Measurements from ENCODE around the gene SMAD7. TPM values are rescaled to one million over a fixed set of nuclear protein-coding genes. Genes with fewer than 3 reads are reported as not detected.

The SMAD7 gene
- total and polyA plus RNA-seq, 2 experiments from 2014 or later: 11.8 to 29.8 TPM

DNA sequence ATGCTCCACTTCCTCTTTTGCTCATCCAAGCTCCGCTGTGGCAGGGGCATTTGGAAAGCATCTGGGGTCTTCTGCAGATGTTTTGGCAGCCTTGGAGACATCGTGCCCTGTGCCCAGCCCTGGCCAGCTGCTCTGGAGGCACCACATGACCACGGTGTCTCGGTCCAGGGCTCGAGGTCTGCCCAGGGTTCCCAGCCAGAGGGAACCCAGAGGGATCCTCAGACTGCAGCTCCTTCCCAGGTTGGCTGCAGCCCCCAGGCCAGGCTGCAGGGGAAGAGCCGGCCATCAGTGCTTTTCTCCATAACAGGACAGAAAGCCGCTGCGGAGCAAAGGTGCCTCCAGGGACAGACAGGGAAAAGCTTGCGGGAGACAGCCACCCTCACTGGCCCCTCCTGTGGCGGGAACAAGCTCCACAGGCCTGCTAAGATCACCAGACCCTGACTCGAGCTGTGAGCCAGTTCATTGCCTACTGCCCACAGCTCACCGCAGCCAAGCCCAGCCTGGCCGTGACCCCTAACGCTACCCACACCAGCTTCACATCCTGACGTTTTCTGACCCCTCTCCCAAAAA, 74.7 kb downstream of the SMAD7 start (continued):
- TF ChIP-seq, protein P1, sequence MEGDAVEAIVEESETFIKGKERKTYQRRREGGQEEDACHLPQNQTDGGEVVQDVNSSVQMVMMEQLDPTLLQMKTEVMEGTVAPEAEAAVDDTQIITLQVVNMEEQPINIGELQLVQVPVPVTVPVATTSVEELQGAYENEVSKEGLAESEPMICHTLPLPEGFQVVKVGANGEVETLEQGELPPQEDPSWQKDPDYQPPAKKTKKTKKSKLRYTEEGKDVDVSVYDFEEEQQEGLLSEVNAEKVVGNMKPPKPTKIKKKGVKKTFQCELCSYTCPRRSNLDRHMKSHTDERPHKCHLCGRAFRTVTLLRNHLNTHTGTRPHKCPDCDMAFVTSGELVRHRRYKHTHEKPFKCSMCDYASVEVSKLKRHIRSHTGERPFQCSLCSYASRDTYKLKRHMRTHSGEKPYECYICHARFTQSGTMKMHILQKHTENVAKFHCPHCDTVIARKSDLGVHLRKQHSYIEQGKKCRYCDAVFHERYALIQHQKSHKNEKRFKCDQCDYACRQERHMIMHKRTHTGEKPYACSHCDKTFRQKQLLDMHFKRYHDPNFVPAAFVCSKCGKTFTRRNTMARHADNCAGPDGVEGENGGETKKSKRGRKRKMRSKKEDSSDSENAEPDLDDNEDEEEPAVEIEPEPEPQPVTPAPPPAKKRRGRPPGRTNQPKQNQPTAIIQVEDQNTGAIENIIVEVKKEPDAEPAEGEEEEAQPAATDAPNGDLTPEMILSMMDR (conservative IDR thresholded peaks at IDR 0.05; ENCODE audit: low read depth in 2 of 2): no peak
- TF ChIP-seq NANOG (IDR thresholded peaks at IDR 0.05; ENCODE audit: borderline replicate concordance): no peak
- TF ChIP-seq EZH2phosphoT487 (IDR thresholded peaks at IDR 0.05; ENCODE audit: unreplicated experiment): no peak
- no peak for TF ChIP-seq CREB1 (CRISPR knock-in tag; IDR thresholded peaks at IDR 0.05; ENCODE audit: low read depth)
- TF ChIP-seq, protein P2, sequence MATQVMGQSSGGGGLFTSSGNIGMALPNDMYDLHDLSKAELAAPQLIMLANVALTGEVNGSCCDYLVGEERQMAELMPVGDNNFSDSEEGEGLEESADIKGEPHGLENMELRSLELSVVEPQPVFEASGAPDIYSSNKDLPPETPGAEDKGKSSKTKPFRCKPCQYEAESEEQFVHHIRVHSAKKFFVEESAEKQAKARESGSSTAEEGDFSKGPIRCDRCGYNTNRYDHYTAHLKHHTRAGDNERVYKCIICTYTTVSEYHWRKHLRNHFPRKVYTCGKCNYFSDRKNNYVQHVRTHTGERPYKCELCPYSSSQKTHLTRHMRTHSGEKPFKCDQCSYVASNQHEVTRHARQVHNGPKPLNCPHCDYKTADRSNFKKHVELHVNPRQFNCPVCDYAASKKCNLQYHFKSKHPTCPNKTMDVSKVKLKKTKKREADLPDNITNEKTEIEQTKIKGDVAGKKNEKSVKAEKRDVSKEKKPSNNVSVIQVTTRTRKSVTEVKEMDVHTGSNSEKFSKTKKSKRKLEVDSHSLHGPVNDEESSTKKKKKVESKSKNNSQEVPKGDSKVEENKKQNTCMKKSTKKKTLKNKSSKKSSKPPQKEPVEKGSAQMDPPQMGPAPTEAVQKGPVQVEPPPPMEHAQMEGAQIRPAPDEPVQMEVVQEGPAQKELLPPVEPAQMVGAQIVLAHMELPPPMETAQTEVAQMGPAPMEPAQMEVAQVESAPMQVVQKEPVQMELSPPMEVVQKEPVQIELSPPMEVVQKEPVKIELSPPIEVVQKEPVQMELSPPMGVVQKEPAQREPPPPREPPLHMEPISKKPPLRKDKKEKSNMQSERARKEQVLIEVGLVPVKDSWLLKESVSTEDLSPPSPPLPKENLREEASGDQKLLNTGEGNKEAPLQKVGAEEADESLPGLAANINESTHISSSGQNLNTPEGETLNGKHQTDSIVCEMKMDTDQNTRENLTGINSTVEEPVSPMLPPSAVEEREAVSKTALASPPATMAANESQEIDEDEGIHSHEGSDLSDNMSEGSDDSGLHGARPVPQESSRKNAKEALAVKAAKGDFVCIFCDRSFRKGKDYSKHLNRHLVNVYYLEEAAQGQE (IDR thresholded peaks at IDR 0.05; ENCODE audit: unreplicated experiment): no peak

DNA sequence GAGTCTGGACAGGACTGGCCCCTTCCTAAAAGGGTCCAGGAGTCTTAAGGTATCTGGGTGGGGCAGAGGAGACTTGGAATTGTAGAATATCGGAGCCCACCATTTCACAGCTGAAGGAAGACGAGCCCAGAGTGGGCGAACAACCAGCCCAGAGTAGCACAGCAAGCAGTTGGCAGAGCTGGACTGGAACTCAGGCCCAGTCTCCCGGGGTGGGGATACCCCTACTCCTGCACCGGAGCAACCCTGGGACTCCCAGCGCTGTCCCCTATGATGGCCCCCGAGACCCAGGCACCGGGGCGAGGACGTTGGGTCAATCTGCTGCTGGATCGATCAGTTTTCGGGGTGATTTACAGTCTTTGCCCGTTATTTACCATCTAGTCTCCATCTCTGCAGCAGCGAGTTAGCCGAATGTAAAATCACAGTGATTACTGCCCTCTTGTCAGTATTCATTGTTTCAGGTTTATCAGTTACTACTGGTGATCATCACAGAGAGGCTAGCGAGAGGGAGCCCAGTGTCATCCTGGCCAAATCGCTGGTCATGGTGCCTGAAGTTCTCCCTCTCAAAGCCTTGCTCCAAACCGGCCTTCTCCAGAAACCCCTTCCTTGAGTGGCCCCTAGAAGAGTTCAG, 75.3 kb downstream of the SMAD7 start:
- TF ChIP-seq, protein P3, sequence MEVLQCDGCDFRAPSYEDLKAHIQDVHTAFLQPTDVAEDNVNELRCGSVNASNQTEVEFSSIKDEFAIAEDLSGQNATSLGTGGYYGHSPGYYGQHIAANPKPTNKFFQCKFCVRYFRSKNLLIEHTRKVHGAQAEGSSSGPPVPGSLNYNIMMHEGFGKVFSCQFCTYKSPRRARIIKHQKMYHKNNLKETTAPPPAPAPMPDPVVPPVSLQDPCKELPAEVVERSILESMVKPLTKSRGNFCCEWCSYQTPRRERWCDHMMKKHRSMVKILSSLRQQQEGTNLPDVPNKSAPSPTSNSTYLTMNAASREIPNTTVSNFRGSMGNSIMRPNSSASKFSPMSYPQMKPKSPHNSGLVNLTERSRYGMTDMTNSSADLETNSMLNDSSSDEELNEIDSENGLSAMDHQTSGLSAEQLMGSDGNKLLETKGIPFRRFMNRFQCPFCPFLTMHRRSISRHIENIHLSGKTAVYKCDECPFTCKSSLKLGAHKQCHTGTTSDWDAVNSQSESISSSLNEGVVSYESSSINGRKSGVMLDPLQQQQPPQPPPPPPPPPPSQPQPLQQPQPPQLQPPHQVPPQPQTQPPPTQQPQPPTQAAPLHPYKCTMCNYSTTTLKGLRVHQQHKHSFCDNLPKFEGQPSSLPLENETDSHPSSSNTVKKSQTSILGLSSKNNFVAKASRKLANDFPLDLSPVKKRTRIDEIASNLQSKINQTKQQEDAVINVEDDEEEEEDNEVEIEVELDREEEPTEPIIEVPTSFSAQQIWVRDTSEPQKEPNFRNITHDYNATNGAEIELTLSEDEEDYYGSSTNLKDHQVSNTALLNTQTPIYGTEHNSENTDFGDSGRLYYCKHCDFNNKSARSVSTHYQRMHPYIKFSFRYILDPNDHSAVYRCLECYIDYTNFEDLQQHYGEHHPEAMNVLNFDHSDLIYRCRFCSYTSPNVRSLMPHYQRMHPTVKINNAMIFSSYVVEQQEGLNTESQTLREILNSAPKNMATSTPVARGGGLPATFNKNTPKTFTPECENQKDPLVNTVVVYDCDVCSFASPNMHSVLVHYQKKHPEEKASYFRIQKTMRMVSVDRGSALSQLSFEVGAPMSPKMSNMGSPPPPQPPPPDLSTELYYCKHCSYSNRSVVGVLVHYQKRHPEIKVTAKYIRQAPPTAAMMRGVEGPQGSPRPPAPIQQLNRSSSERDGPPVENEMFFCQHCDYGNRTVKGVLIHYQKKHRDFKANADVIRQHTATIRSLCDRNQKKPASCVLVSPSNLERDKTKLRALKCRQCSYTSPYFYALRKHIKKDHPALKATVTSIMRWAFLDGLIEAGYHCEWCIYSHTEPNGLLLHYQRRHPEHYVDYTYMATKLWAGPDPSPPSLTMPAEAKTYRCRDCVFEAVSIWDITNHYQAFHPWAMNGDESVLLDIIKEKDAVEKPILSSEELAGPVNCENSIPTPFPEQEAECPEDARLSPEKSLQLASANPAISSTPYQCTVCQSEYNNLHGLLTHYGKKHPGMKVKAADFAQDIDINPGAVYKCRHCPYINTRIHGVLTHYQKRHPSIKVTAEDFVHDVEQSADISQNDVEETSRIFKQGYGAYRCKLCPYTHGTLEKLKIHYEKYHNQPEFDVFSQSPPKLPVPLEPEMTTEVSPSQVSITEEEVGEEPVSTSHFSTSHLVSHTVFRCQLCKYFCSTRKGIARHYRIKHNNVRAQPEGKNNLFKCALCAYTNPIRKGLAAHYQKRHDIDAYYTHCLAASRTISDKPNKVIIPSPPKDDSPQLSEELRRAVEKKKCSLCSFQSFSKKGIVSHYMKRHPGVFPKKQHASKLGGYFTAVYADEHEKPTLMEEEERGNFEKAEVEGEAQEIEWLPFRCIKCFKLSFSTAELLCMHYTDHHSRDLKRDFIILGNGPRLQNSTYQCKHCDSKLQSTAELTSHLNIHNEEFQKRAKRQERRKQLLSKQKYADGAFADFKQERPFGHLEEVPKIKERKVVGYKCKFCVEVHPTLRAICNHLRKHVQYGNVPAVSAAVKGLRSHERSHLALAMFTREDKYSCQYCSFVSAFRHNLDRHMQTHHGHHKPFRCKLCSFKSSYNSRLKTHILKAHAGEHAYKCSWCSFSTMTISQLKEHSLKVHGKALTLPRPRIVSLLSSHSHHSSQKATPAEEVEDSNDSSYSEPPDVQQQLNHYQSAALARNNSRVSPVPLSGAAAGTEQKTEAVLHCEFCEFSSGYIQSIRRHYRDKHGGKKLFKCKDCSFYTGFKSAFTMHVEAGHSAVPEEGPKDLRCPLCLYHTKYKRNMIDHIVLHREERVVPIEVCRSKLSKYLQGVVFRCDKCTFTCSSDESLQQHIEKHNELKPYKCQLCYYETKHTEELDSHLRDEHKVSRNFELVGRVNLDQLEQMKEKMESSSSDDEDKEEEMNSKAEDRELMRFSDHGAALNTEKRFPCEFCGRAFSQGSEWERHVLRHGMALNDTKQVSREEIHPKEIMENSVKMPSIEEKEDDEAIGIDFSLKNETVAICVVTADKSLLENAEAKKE (CRISPR knock-in tag; IDR thresholded peaks at IDR 0.05): no peak
- H3K36me3 ChIP-seq (ENCODE audit: insufficient read depth): no peaks in the 10 kb centered on the region
- ATAC-seq: no peak
- H3F3A ChIP-seq (replicated peaks; ENCODE audit: low read depth): no peaks in the 10 kb centered on the region
- H3K79me2 ChIP-seq (replicated peaks; ENCODE audit: insufficient read depth): no peaks in the 10 kb centered on the region
- no peak for DNase-seq (ENCODE audit: low spot score)
- peaks cover 6% of the 10 kb centered on the region; the same call in 1 of the 2 replicates for H3K9me2 ChIP-seq (ENCODE audit: insufficient read depth)
- no peaks in the 10 kb centered on the region; the same call in 2 of the 3 replicates for H3K9me3 Mint-ChIP-seq
- no peak overlapping the region for H3K27ac Mint-ChIP-seq
- H3K36me3 Mint-ChIP-seq (ENCODE audit: low read depth): no peaks in the 10 kb centered on the region
- no peaks in the 10 kb centered on the region for H3K27me3 ChIP-seq (ENCODE audit: insufficient read depth)
- peaks cover 5% of the 10 kb centered on the region for H3K4me1 ChIP-seq (ENCODE audit: insufficient read depth)
- H3K27me3 Mint-ChIP-seq (ENCODE audit: insufficient read depth, low read depth, poor library complexity): peaks cover 24% of the 10 kb centered on the region
- H3K27ac ChIP-seq (ENCODE audit: low read depth): no peak overlapping the region
- H3K4me2 ChIP-seq: no peak overlapping the region
- no peak overlapping the region for H3K4me3 Mint-ChIP-seq
- no peak overlapping the region for H3K4me3 ChIP-seq
- no peaks in the 10 kb centered on the region for H4K20me1 ChIP-seq (replicated peaks; ENCODE audit: insufficient read depth)
- peak overlapping the region; percentile 83 for H2AFZ ChIP-seq
- peaks cover 23% of the 10 kb centered on the region for H3K4me1 Mint-ChIP-seq
